NAMALWA (cell line): ENCODE results near the gene RAB40C.
A peak's percentile ranks its signal among the peaks of the same experiment; 100 is the strongest.

Experiments used
- DNase-seq: peaks from one replicate; pipeline ENCODE4 v3.0.0-alpha.2; 2015; ENCODE audit warnings: low spot score

The RAB40C gene

GRCh38 chr16:616733-617586 lies 27.1 kb downstream of the RAB40C start:
- no peak for DNase-seq

- DNase-seq: no peak
Measured at GRCh38 chr16:617855-618254, 28.0 kb downstream of the RAB40C start.

GRCh38 chr16:619476-620100 lies 29.7 kb downstream of the RAB40C start:
- no peak for DNase-seq

- DNase-seq: no peak
Measured at GRCh38 chr16:620700-621525, 31.0 kb downstream of the RAB40C start.

- DNase-seq: no peak
Measured at GRCh38 chr16:621526-622105, 31.8 kb downstream of the RAB40C start.

- no peak for DNase-seq
Measured at GRCh38 chr16:622920-623280, 33.0 kb downstream of the RAB40C start.

- no peak for DNase-seq
Measured at GRCh38 chr16:624526-625070, 34.7 kb downstream of the RAB40C start.

- no peak for DNase-seq
Measured at GRCh38 chr16:625117-625976, 35.5 kb downstream of the RAB40C start.

- DNase-seq: peak; percentile 8
Measured at GRCh38 chr16:625977-626765, 36.3 kb downstream of the RAB40C start.

GRCh38 chr16:626787-627453 lies 37.1 kb downstream of the RAB40C start:
- DNase-seq: no peak

GRCh38 chr16:627454-628239 lies 37.8 kb downstream of the RAB40C start:
- DNase-seq: no peak

GRCh38 chr16:628321-629061 lies 38.6 kb downstream of the RAB40C start:
- DNase-seq: no peak

- no peak for DNase-seq
Measured at GRCh38 chr16:629185-629832, 39.4 kb downstream of the RAB40C start.

- DNase-seq: no peak
Measured at GRCh38 chr16:629833-630248, 40.0 kb downstream of the RAB40C start.

GRCh38 chr16:630249-630814 lies 40.5 kb downstream of the RAB40C start:
- DNase-seq: no peak

- no peak for DNase-seq
Measured at GRCh38 chr16:630815-631405, 41.0 kb downstream of the RAB40C start, which contains the start of gene WFIKKN1. TSS of gene WFIKKN1 (plus strand) at chr16:630985. CDS start at chr16:631254, 269 bp downstream.
